Measurements from ENCODE around the gene NGEF.

GRCh38 chr2:232890536-232890895, 122.5 kb downstream of the NGEF start:
- TF ChIP-seq, protein P1, sequence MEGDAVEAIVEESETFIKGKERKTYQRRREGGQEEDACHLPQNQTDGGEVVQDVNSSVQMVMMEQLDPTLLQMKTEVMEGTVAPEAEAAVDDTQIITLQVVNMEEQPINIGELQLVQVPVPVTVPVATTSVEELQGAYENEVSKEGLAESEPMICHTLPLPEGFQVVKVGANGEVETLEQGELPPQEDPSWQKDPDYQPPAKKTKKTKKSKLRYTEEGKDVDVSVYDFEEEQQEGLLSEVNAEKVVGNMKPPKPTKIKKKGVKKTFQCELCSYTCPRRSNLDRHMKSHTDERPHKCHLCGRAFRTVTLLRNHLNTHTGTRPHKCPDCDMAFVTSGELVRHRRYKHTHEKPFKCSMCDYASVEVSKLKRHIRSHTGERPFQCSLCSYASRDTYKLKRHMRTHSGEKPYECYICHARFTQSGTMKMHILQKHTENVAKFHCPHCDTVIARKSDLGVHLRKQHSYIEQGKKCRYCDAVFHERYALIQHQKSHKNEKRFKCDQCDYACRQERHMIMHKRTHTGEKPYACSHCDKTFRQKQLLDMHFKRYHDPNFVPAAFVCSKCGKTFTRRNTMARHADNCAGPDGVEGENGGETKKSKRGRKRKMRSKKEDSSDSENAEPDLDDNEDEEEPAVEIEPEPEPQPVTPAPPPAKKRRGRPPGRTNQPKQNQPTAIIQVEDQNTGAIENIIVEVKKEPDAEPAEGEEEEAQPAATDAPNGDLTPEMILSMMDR (IDR thresholded peaks at IDR 0.05): no peak
- TF ChIP-seq POLR2A (IDR thresholded peaks at IDR 0.05) (no peak), EP300 (IDR thresholded peaks at IDR 0.05) (no peak), POLR2AphosphoS5 (IDR thresholded peaks at IDR 0.05) (no peak)

Data from suprapubic skin (tissue), 4 donors.